ENCODE data around the gene CACNA1S.

Gene CACNA1S

GRCh38 chr1:201110138-201110537 is 2.1 kb downstream of the CACNA1S start:
- H3K27ac ChIP-seq (ENCODE audit: low read depth, low read length): no peak overlapping the region
- H2AFZ ChIP-seq (ENCODE audit: low read depth, low read length, severe bottlenecking): no peak overlapping the region
- no peak for TF ChIP-seq EZH2phosphoT487 (conservative IDR thresholded peaks at IDR 0.05; ENCODE audit: low read length)
- TF ChIP-seq, protein P1, sequence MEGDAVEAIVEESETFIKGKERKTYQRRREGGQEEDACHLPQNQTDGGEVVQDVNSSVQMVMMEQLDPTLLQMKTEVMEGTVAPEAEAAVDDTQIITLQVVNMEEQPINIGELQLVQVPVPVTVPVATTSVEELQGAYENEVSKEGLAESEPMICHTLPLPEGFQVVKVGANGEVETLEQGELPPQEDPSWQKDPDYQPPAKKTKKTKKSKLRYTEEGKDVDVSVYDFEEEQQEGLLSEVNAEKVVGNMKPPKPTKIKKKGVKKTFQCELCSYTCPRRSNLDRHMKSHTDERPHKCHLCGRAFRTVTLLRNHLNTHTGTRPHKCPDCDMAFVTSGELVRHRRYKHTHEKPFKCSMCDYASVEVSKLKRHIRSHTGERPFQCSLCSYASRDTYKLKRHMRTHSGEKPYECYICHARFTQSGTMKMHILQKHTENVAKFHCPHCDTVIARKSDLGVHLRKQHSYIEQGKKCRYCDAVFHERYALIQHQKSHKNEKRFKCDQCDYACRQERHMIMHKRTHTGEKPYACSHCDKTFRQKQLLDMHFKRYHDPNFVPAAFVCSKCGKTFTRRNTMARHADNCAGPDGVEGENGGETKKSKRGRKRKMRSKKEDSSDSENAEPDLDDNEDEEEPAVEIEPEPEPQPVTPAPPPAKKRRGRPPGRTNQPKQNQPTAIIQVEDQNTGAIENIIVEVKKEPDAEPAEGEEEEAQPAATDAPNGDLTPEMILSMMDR (IDR thresholded peaks at IDR 0.05; ENCODE audit: insufficient read depth, low read length, poor library complexity, severe bottlenecking): no peak
- H3K4me3 ChIP-seq (ENCODE audit: insufficient read depth, low read length, poor library complexity, severe bottlenecking): no peak overlapping the region
- no peaks in the 10 kb centered on the region for H3K79me2 ChIP-seq (ENCODE audit: insufficient read depth, low read length)
- H4K20me1 ChIP-seq (ENCODE audit: low read depth, low read length): no peaks in the 10 kb centered on the region; the same call in 1 of the 2 replicates
- no peaks in the 10 kb centered on the region for H3K9me2 ChIP-seq (replicated peaks; ENCODE audit: insufficient read depth, low read length)
- no peaks in the 10 kb centered on the region for H3K27me3 ChIP-seq (ENCODE audit: low read length)
- H3F3A ChIP-seq (ENCODE audit: insufficient read depth): no peaks in the 10 kb centered on the region
- no peaks in the 10 kb centered on the region for H3K36me3 ChIP-seq (ENCODE audit: low read length)
- H3K9me3 ChIP-seq (ENCODE audit: insufficient read depth, low read length): no peaks in the 10 kb centered on the region
- no peak overlapping the region for H3K9ac ChIP-seq (ENCODE audit: low read length)
- H3K4me2 ChIP-seq (ENCODE audit: low read depth, low read length, poor library complexity, severe bottlenecking): no peak overlapping the region

GRCh38 chr1:201109651-201110050 is 2.6 kb downstream of the CACNA1S start:
- no peak overlapping the region for H3K9ac ChIP-seq (ENCODE audit: low read length)
- no peak overlapping the region for H3K4me2 ChIP-seq (ENCODE audit: low read depth, low read length, poor library complexity, severe bottlenecking)
- H3K9me2 ChIP-seq (replicated peaks; ENCODE audit: insufficient read depth, low read length): no peaks in the 10 kb centered on the region
- H3K79me2 ChIP-seq (ENCODE audit: insufficient read depth, low read length): no peaks in the 10 kb centered on the region
- no peak overlapping the region for H3K4me3 ChIP-seq (ENCODE audit: insufficient read depth, low read length, poor library complexity, severe bottlenecking)
- no peak for TF ChIP-seq EZH2phosphoT487 (conservative IDR thresholded peaks at IDR 0.05; ENCODE audit: low read length)
- TF ChIP-seq, protein P1 (IDR thresholded peaks at IDR 0.05; ENCODE audit: insufficient read depth, low read length, poor library complexity, severe bottlenecking): no peak
- no peaks in the 10 kb centered on the region for H3K9me3 ChIP-seq (ENCODE audit: insufficient read depth, low read length)
- no peaks in the 10 kb centered on the region for H3K27me3 ChIP-seq (ENCODE audit: low read length)
- H3F3A ChIP-seq (ENCODE audit: insufficient read depth): no peaks in the 10 kb centered on the region
- H3K27ac ChIP-seq (ENCODE audit: low read depth, low read length): no peak overlapping the region
- no peaks in the 10 kb centered on the region; the same call in 1 of the 2 replicates for H4K20me1 ChIP-seq (ENCODE audit: low read depth, low read length)
- no peaks in the 10 kb centered on the region for H3K36me3 ChIP-seq (ENCODE audit: low read length)
- H2AFZ ChIP-seq (ENCODE audit: low read depth, low read length, severe bottlenecking): no peak overlapping the region

- H3K9me3 ChIP-seq (ENCODE audit: insufficient read depth, low read length): no peaks in the 10 kb centered on the region
- H3K4me3 ChIP-seq (ENCODE audit: insufficient read depth, low read length, poor library complexity, severe bottlenecking): no peak overlapping the region
- no peaks in the 10 kb centered on the region for H3F3A ChIP-seq (ENCODE audit: insufficient read depth)
- H3K4me2 ChIP-seq (ENCODE audit: low read depth, low read length, poor library complexity, severe bottlenecking): no peak overlapping the region
- no peaks in the 10 kb centered on the region for H3K9me2 ChIP-seq (replicated peaks; ENCODE audit: insufficient read depth, low read length)
- TF ChIP-seq, protein P1 (IDR thresholded peaks at IDR 0.05; ENCODE audit: insufficient read depth, low read length, poor library complexity, severe bottlenecking): no peak
- TF ChIP-seq EZH2phosphoT487 (conservative IDR thresholded peaks at IDR 0.05; ENCODE audit: low read length): no peak
- no peak overlapping the region for H2AFZ ChIP-seq (ENCODE audit: low read depth, low read length, severe bottlenecking)
- H3K27me3 ChIP-seq (ENCODE audit: low read length): no peaks in the 10 kb centered on the region
- H3K36me3 ChIP-seq (ENCODE audit: low read length): no peaks in the 10 kb centered on the region
- H3K79me2 ChIP-seq (ENCODE audit: insufficient read depth, low read length): no peaks in the 10 kb centered on the region
- H3K9ac ChIP-seq (ENCODE audit: low read length): no peak overlapping the region
- no peaks in the 10 kb centered on the region; the same call in 1 of the 2 replicates for H4K20me1 ChIP-seq (ENCODE audit: low read depth, low read length)
- no peak overlapping the region for H3K27ac ChIP-seq (ENCODE audit: low read depth, low read length)
Observed at GRCh38 chr1:201108614-201109013, 3.6 kb downstream of the CACNA1S start.
